Vagina (tissue), 2 donors: ENCODE measurements around the gene ZCRB1.

ENCODE experiments used
- CTCF ChIP-seq, 3 experiments: fragments of 450-650 bp in 2 of 3; fragments of 200-600 bp in 1 of 3; sonication (generic) in 1 of 3; IDR thresholded peaks; one replicate each; pipeline ENCODE4 v1.5.1; 2017 to 2019; ENCODE audit warnings: antibody characterized with exemption in 3 of 3, mild to moderate bottlenecking in 2 of 3, moderate library complexity in 2 of 3
- POLR2A ChIP-seq, 2 donors: fragments of 450-650 bp; IDR thresholded peaks; one replicate each; pipeline ENCODE4 v1.6.1; 2017; ENCODE audit warnings: antibody characterized with exemption in 2 of 2, mild to moderate bottlenecking in 2 of 2, moderate library complexity in 2 of 2
- POLR2AphosphoS5 ChIP-seq, 2 donors: sonication (generic); formaldehyde crosslinking; IDR thresholded peaks; one replicate each; pipeline ENCODE4 v1.9.0; 2017; ENCODE audit warnings: antibody characterized with exemption in 2 of 2, mild to moderate bottlenecking in 2 of 2, low read depth in 1 of 2; ENCODE audit not compliant: insufficient read depth in 1 of 2

- no peak for TF ChIP-seq CTCF (IDR thresholded peaks at IDR 0.05)
- TF ChIP-seq POLR2A (IDR thresholded peaks at IDR 0.05), result no peak
- TF ChIP-seq POLR2AphosphoS5 (IDR thresholded peaks at IDR 0.05; ENCODE audit: insufficient read depth in 1 of 2, low read depth in 1 of 2), result no peak
Measured at GRCh38 chr12:42336286-42336685, 10.4 kb upstream of the ZCRB1 start.
